Smooth muscle cell (in vitro differentiated cells): ENCODE results near the gene PKNOX2. TPM values are rescaled to one million over a fixed set of nuclear protein-coding genes. Genes with fewer than 3 reads are reported as not detected.
A peak's percentile ranks its signal among the peaks of the same experiment; 100 is the strongest.

Experiments used
- DNase-seq: peaks from one replicate; lab custom pipeline; 2025; ENCODE audit not compliant: unreplicated experiment; lab: John Stamatoyannopoulos, UW
- H2AFZ ChIP-seq: fragments of 200-600 bp; sonication (generic); 2 replicates; pipeline ENCODE4 v1.6.0; 2016; ENCODE audit warnings: antibody characterized with exemption, low read depth, mild to moderate bottlenecking
- H3F3A ChIP-seq: fragments of 200-600 bp; sonication (generic); 2 replicates; pipeline ENCODE4 v1.6.0; 2017; ENCODE audit warnings: antibody characterized with exemption, low read depth
- H3K27ac ChIP-seq: fragments of 200-600 bp; sonication (generic); 2 replicates; pipeline ENCODE4 v1.5.1; 2016; ENCODE audit warnings: low read depth, mild to moderate bottlenecking
- H3K27me3 ChIP-seq: fragments of 200-600 bp; sonication (generic); 2 replicates; pipeline ENCODE4 v1.6.1; 2016; ENCODE audit warnings: low read depth, mild to moderate bottlenecking
- H3K36me3 ChIP-seq: fragments of 200-600 bp; sonication (generic); 2 replicates; pipeline ENCODE4 v1.5.1; 2016; ENCODE audit warnings: low read depth
- H3K4me1 ChIP-seq: fragments of 200-600 bp; sonication (generic); 2 replicates; pipeline ENCODE4 v1.5.1; 2016; ENCODE audit warnings: low read depth
- H3K4me2 ChIP-seq: fragments of 200-600 bp; sonication (generic); 2 replicates; pipeline ENCODE4 v1.6.0; 2016; ENCODE audit warnings: mild to moderate bottlenecking
- H3K4me3 ChIP-seq: fragments of 200-600 bp; sonication (generic); 2 replicates; pipeline ENCODE4 v1.5.1; 2016; ENCODE audit warnings: mild to moderate bottlenecking
- H3K79me2 ChIP-seq: fragments of 200-600 bp; sonication (generic); 2 replicates; pipeline ENCODE4 v1.6.0; 2016; ENCODE audit warnings: low read depth, mild to moderate bottlenecking
- H3K9ac ChIP-seq: fragments of 200-600 bp; sonication (generic); 2 replicates; pipeline ENCODE4 v1.6.0; 2016; ENCODE audit warnings: low read depth
- H3K9me3 ChIP-seq: fragments of 200-600 bp; sonication (generic); replicated peaks from 2 replicates; pipeline ENCODE4 v1.5.1; 2016; ENCODE audit warnings: low read depth
- H4K20me1 ChIP-seq: fragments of 200-600 bp; sonication (generic); 2 replicates; pipeline ENCODE4 v1.6.0; 2016; ENCODE audit warnings: low read depth
- WGBS: methylation state at CpG from one replicate; pipeline ENCODE4 v1.1.7; 2016; ENCODE audit warnings: low lambda C conversion rate; 5-methylcytosine and 5-hydroxymethylcytosine counted together
- polyA plus RNA-seq: library from polyadenylated mRNA; unstranded; fragments of >200 nt; fragmentation: Nextera tagmentation; extraction: Ambion mirVana; gene quantifications from 2 replicates; pipeline ENCODE4 v1.2.1, GENCODE V29; 2016
- total RNA-seq: library from RNA; depleted of rRNA; stranded (reverse); fragments of >200 nt; gene quantifications from 2 replicates; pipeline ENCODE4 v1.2.3, GENCODE V29; 2014
- TF ChIP-seq, protein P1 (sequence below): fragments of 200-600 bp; sonication (generic); IDR thresholded peaks from 2 replicates; pipeline ENCODE4 v1.5.1; 2017; ENCODE audit warnings: borderline replicate concordance, mild to moderate bottlenecking, antibody characterized with exemption; ENCODE audit not compliant: insufficient read depth, poor library complexity, severe bottlenecking

The PKNOX2 gene
- total and polyA plus RNA-seq, 2 experiments from 2014 or later = 7.2 to 7.9 TPM

DNA sequence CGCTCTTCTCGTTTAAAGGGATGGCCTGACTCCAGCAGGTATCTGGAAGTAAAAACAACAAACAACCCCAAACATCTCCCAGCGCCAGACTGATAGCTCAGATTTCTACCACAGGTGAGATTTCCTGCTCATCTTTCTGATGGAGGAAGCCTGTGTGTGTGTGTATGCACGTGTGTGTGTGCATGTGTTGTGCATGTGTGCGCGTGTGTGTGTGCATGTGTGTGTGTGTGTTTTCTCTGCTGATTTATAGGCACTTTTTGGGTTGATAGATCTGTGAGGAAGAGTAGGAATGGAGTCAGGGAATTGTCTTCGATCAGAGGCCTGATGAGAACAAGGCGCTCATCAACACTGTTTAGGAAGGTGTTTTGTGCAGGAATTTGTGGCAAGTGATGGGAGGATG is 103.0 kb downstream of the PKNOX2 start:
- DNase-seq = no peak
- H3K36me3 ChIP-seq = no peaks in the 10 kb centered on the region
- 95% methylated on average over 8 of the region's 8 CpGs for WGBS
- H3F3A ChIP-seq = peaks cover 17% of the 10 kb centered on the region
- no peaks in the 10 kb centered on the region for H3K27me3 ChIP-seq
- peaks cover 3% of the 10 kb centered on the region for H3K79me2 ChIP-seq
- no peak overlapping the region for H3K4me3 ChIP-seq
- H3K9ac ChIP-seq = peak overlapping the region; percentile 66
- H4K20me1 ChIP-seq = no peaks in the 10 kb centered on the region
- H3K4me1 ChIP-seq = peaks cover 46% of the 10 kb centered on the region
- no peak overlapping the region for H3K4me2 ChIP-seq
- TF ChIP-seq, protein P1, sequence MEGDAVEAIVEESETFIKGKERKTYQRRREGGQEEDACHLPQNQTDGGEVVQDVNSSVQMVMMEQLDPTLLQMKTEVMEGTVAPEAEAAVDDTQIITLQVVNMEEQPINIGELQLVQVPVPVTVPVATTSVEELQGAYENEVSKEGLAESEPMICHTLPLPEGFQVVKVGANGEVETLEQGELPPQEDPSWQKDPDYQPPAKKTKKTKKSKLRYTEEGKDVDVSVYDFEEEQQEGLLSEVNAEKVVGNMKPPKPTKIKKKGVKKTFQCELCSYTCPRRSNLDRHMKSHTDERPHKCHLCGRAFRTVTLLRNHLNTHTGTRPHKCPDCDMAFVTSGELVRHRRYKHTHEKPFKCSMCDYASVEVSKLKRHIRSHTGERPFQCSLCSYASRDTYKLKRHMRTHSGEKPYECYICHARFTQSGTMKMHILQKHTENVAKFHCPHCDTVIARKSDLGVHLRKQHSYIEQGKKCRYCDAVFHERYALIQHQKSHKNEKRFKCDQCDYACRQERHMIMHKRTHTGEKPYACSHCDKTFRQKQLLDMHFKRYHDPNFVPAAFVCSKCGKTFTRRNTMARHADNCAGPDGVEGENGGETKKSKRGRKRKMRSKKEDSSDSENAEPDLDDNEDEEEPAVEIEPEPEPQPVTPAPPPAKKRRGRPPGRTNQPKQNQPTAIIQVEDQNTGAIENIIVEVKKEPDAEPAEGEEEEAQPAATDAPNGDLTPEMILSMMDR = no peak
- H2AFZ ChIP-seq = no peak overlapping the region
- peak overlapping the region; percentile 91 for H3K27ac ChIP-seq
- no peaks in the 10 kb centered on the region for H3K9me3 ChIP-seq

DNA sequence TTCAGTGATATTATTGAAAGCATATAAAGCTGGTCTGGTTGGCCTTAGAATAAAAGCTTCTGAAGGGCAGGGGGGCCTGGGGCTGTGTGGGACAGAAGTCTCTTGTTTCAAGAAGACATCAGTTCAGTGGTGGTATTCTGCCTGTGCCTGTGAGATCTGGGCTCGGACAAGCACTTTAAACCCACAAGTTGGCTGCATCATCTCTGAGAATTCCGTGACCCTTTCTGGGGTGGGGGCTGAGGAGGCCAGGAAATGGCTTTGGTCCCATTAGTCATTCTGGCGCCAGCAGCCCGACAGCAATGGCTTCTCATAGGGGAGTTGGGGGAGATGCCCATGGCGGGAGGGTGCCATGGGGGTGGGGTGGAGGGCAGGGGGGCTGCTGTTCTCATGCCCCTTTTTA is 104.1 kb downstream of the PKNOX2 start:
- peaks cover 3% of the 10 kb centered on the region for H3K79me2 ChIP-seq
- H4K20me1 ChIP-seq = no peaks in the 10 kb centered on the region
- H3K9me3 ChIP-seq = no peaks in the 10 kb centered on the region
- peak overlapping the region; percentile 66 for H3K9ac ChIP-seq
- TF ChIP-seq, protein P1 = no peak
- H3K4me1 ChIP-seq = peaks cover 46% of the 10 kb centered on the region
- peaks cover 12% of the 10 kb centered on the region for H3F3A ChIP-seq
- no peak overlapping the region for H2AFZ ChIP-seq
- no peaks in the 10 kb centered on the region for H3K27me3 ChIP-seq
- no peak for DNase-seq
- H3K27ac ChIP-seq = peak overlapping the region; percentile 91
- peak overlapping the region; percentile 12 for H3K4me2 ChIP-seq
- no peak overlapping the region for H3K4me3 ChIP-seq
- WGBS = 30% methylated on average over 2 of the region's 5 CpGs
- no peaks in the 10 kb centered on the region for H3K36me3 ChIP-seq

DNA sequence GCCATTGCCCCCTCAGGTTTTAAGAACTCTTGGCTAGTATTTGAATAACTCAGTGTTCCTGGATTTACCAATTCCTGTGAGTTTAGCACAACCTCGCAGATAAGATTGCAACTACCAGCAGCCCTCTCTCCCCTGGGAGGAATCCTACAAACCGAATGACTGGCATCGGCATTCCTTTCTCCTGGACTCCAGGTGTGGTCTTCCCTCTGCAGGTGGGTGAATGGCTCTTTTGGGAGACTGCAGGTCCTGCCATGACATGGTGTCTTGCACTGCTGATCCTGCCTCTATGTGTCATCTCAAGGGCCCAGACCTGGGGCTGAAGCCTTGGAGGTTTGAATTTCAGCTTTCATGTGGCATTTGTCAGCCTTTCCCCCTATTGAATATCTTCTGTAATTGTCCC is 105.6 kb downstream of the PKNOX2 start:
- no peak for DNase-seq
- Histone ChIP-seq H2AFZ (no peak overlapping the region), H3K4me3 (no peak overlapping the region), H3K27ac (peak overlapping the region; percentile 91), H3K27me3 (no peaks in the 10 kb centered on the region), H3K36me3 (no peaks in the 10 kb centered on the region), H3K9ac (peak overlapping the region; percentile 7), H3K79me2 (peaks cover 5% of the 10 kb centered on the region), H3K4me2 (no peak overlapping the region), H3K4me1 (peaks cover 35% of the 10 kb centered on the region), H3K9me3 (no peaks in the 10 kb centered on the region), H4K20me1 (no peaks in the 10 kb centered on the region), H3F3A (peaks cover 9% of the 10 kb centered on the region)
- 94% methylated on average over 3 of the region's 3 CpGs for WGBS
- TF ChIP-seq, protein P1 = no peak

DNA sequence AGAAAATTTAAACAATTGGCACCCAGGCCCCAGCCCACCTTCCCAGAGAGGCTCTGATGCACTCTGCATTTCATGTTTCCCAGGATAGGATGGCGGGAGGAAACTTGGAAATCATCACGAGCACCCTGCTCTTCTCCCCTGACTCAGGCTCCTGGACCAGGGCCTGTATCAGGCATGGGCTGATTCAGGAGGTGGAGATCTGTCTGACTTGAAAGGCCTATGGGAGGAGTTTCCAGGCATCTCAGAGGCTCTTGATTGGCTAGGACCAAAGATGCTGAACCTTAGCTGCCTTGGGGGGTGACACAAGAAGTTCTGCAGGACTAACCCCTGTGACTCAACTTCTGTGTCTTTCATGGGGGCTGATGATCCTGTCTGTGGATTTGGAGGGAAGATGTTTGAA is 106.2 kb downstream of the PKNOX2 start:
- Histone ChIP-seq H3K9ac (peak overlapping the region; percentile 7), H4K20me1 (no peaks in the 10 kb centered on the region), H3F3A (peaks cover 9% of the 10 kb centered on the region), H3K4me2 (no peak overlapping the region), H3K27me3 (no peaks in the 10 kb centered on the region), H3K36me3 (no peaks in the 10 kb centered on the region), H3K4me1 (peaks cover 35% of the 10 kb centered on the region), H3K27ac (peak overlapping the region; percentile 91), H3K4me3 (no peak overlapping the region), H3K79me2 (peaks cover 5% of the 10 kb centered on the region), H3K9me3 (no peaks in the 10 kb centered on the region), H2AFZ (no peak overlapping the region)
- 68% methylated on average over 2 of the region's 2 CpGs for WGBS
- no peak for DNase-seq
- TF ChIP-seq, protein P1 = no peak
